MM.1S (cell line): ENCODE measurements around the gene APOL4.

Experiments used
- DNase-seq: peaks from one replicate; pipeline ENCODE4 v3.0.0-alpha.2; 2015
- H2AFZ ChIP-seq: fragments of 300-600 bp; sonication (generic); 2 replicates; pipeline ENCODE4 v1.6.0; 2016; ENCODE audit warnings: antibody characterized with exemption, low read length
- H3F3A ChIP-seq: fragments of 300-600 bp; sonication (generic); 2 replicates; pipeline ENCODE4 v1.6.1; 2016; ENCODE audit warnings: mild to moderate bottlenecking, antibody characterized with exemption, low read length, moderate library complexity, mixed read lengths; ENCODE audit not compliant: insufficient read depth
- H3K27ac ChIP-seq: fragments of 300-600 bp; sonication (generic); 2 replicates; pipeline ENCODE4 v1.5.1; 2016; ENCODE audit warnings: mild to moderate bottlenecking, low read length
- H3K27me3 ChIP-seq: fragments of 300-600 bp; sonication (generic); replicated peaks from 2 replicates; pipeline ENCODE4 v1.6.0; 2016; ENCODE audit warnings: low read length; ENCODE audit not compliant: insufficient read depth
- H3K36me3 ChIP-seq: fragments of 300-600 bp; sonication (generic); replicated peaks from 2 replicates; pipeline ENCODE4 v1.6.1; 2016; ENCODE audit warnings: mild to moderate bottlenecking, low read length, mixed read lengths; ENCODE audit not compliant: insufficient read depth
- H3K4me1 ChIP-seq: fragments of 300-600 bp; sonication (generic); 2 replicates; pipeline ENCODE4 v1.6.1; 2016; ENCODE audit warnings: low read length, mixed read lengths
- H3K4me2 ChIP-seq: fragments of 300-600 bp; sonication (generic); 2 replicates; pipeline ENCODE4 v1.6.0; 2016; ENCODE audit warnings: low read depth, low read length
- H3K4me3 ChIP-seq: fragments of 300-600 bp; sonication (generic); 2 replicates; pipeline ENCODE4 v1.5.1; 2016; ENCODE audit warnings: low read length, mixed read lengths
- H3K79me2 ChIP-seq: fragments of 300-600 bp; sonication (generic); 2 replicates; pipeline ENCODE4 v1.6.1; 2016; ENCODE audit warnings: mixed run types, low read length, mixed read lengths
- H3K9ac ChIP-seq: fragments of 300-600 bp; sonication (generic); 2 replicates; pipeline ENCODE4 v1.6.1; 2016; ENCODE audit warnings: low read length, mixed read lengths
- H3K9me2 ChIP-seq: fragments of 300-600 bp; sonication (generic); replicated peaks from 2 replicates; pipeline ENCODE4 v1.6.1; 2016; ENCODE audit warnings: mild to moderate bottlenecking, low read length, mixed read lengths; ENCODE audit not compliant: insufficient read depth
- H3K9me3 ChIP-seq: fragments of 300-600 bp; sonication (generic); replicated peaks from 2 replicates; pipeline ENCODE4 v1.6.1; 2016; ENCODE audit warnings: mild to moderate bottlenecking, low read length, mixed read lengths; ENCODE audit not compliant: insufficient read depth
- H4K20me1 ChIP-seq: fragments of 300-600 bp; sonication (generic); 2 replicates; pipeline ENCODE4 v1.6.1; 2016; ENCODE audit warnings: mild to moderate bottlenecking, low read length, moderate library complexity, mixed read lengths; ENCODE audit not compliant: insufficient read depth
- CTCF ChIP-seq: fragments of 300-600 bp; sonication (generic); IDR thresholded peaks from 2 replicates; pipeline ENCODE4 v1.5.1; 2016; ENCODE audit warnings: antibody characterized with exemption, low read length, mixed read lengths
- EZH2 ChIP-seq: fragments of 300-600 bp; sonication (generic); optimal IDR thresholded peaks from 2 replicates; pipeline ENCODE3; 2017; ENCODE audit warnings: low read depth, mild to moderate bottlenecking, antibody characterized with exemption, low read length, mixed read lengths
- EZH2phosphoT487 ChIP-seq: fragments of 300-600 bp; sonication (generic); IDR thresholded peaks from 2 replicates; pipeline ENCODE4 v1.6.1; 2018; ENCODE audit warnings: antibody characterized with exemption, low read length

Gene APOL4

DNA sequence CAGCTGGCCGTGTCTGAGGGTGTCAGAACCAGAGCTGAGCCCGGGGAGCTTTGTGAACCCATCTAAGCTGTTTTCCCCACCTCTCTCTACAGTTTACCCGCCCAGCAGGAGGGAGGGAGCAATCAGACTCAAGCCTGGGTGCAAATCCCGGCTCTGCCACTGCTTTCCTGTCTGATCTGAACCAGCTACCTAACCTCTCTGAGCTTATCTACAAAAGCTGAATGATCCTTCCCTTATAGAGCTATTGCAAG is 37.5 kb upstream of the APOL4 start:
- Histone ChIP-seq H3K27me3 (no peaks in the 10 kb centered on the region), H3K4me3 (peak overlapping the region; percentile 93), H3K9ac (peak overlapping the region; percentile 69), H2AFZ (no peak overlapping the region), H4K20me1 (no peaks in the 10 kb centered on the region), H3K9me3 (no peaks in the 10 kb centered on the region), H3K79me2 (peaks cover 54% of the 10 kb centered on the region), H3K4me2 (peak overlapping the region; percentile 70), H3K36me3 (0 out of 2 replicates have a peak, but pooled peaks cover 8% of the 10 kb centered on the region), H3K4me1 (peaks cover 34% of the 10 kb centered on the region), H3F3A (peaks cover 10% of the 10 kb centered on the region), H3K9me2 (no peaks in the 10 kb centered on the region), H3K27ac (peak overlapping the region; percentile 79)
- no peak for DNase-seq
- TF ChIP-seq EZH2: no peak
- TF ChIP-seq CTCF: no peak
- no peak for TF ChIP-seq EZH2phosphoT487

DNA sequence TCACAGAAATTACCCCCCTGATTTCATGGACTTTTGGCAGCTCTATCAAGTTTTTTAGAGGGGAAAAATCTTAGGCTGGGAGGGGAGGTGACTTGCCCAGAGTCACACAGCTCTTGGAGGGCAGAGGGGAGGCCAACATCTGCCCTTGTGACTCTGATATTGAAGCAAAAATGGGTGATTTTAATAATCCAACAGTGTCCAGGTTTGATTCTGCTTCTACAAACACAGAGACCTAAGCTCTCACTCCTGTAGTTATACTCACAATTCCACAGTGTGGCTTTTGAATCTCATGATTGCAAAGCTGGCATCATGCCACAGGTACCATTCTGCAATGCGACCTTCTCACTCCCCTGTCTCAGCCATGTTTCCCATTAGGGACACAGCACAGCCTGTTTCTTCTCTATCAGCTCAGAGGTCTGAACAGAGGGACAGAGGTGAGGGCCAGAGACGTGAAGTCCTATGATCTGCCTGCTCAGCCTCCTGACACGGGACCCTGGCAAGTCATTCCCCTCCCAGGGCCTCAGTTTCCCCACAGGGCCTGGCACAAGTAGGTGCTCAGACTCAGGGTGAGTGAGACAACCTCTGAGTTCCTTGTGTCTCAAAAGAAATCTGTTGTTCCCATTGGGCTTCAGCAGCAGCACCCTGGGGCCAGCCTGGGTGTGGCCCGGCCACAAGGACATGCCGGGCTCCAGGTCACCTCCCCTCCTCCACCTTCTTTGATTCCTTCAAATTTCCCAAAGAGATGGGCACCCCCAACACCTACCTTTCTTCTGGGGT is 37.0 kb upstream of the APOL4 start:
- H2AFZ ChIP-seq: no peak overlapping the region
- peak; percentile 22 for DNase-seq
- no peaks in the 10 kb centered on the region for H3K27me3 ChIP-seq
- H3K27ac ChIP-seq: peak overlapping the region; percentile 79
- no peaks in the 10 kb centered on the region for H3K9me3 ChIP-seq
- no peaks in the 10 kb centered on the region for H3K9me2 ChIP-seq
- peaks cover 10% of the 10 kb centered on the region for H3F3A ChIP-seq
- TF ChIP-seq CTCF (no peak), EZH2phosphoT487 (no peak), EZH2 (no peak)
- no peaks in the 10 kb centered on the region for H4K20me1 ChIP-seq
- 0 out of 2 replicates have a peak, but pooled peaks cover 9% of the 10 kb centered on the region for H3K36me3 ChIP-seq
- H3K4me1 ChIP-seq: peaks cover 28% of the 10 kb centered on the region
- peak overlapping the region; percentile 70 for H3K4me2 ChIP-seq
- peak overlapping the region; percentile 69 for H3K9ac ChIP-seq
- peaks cover 59% of the 10 kb centered on the region for H3K79me2 ChIP-seq
- peak overlapping the region; percentile 93 for H3K4me3 ChIP-seq

DNA sequence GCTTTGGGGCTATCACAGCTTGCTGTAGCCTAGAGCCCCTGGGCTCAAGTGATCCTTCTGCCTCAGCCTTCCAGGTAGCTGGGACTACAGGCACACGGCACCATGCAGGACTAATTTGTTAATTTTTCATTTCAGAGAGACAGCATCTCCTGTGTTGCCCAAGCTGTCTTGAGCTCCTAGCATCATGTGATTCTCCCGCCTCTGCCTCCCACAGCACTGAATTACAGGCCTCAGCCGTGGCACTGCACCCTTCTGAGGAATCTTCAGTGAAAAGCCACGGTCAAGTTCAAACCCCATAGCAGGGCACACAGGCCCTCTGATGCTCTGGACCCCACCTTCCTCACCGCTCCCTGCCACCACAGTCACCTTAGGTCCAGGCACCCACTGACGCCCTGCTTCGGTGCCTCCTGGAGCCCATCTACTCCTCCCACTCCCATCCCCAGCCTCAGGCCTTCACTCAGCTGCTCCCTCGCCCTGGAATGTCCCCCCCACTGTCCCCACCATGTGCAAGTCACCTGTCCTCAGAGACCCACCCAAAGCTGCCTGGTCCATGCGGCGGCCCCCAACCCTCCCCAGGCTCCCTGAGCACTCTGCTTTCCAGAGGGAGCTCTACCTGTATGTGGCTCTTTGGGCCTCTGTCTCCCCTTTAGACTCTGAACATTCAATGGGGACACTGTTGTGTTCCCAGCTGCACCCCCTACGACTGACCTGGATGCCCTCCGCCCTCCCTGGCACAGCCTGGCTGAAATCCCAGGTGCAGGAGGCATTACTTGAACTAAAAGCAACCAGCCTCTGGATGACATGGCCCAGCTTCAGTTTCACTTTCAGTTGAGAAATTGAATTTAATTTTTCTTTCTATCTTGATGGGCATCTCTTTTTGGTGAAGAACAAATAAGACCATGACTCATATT is 36.1 kb upstream of the APOL4 start:
- Histone ChIP-seq H3K79me2 (peaks cover 66% of the 10 kb centered on the region), H4K20me1 (no peaks in the 10 kb centered on the region), H3K4me3 (peak overlapping the region; percentile 93), H3K9ac (peak overlapping the region; percentile 69; the same call in 1 of the 2 replicates), H3K27ac (peak overlapping the region; percentile 79; the same call in 1 of the 2 replicates), H3K36me3 (0 out of 2 replicates have a peak, but pooled peaks cover 9% of the 10 kb centered on the region), H3K9me3 (no peaks in the 10 kb centered on the region), H3F3A (peaks cover 10% of the 10 kb centered on the region), H3K9me2 (no peaks in the 10 kb centered on the region), H2AFZ (no peak overlapping the region), H3K4me2 (peak overlapping the region; percentile 70), H3K27me3 (no peaks in the 10 kb centered on the region), H3K4me1 (peaks cover 25% of the 10 kb centered on the region)
- TF ChIP-seq EZH2phosphoT487 (no peak), CTCF (no peak), EZH2 (no peak)
- peak; percentile 60 for DNase-seq
